Caki2 (cell line): ENCODE data around the gene FAM234B. TPM values are rescaled to one million over a fixed set of nuclear protein-coding genes. Genes with fewer than 3 reads are reported as not detected.

Experiments
- DNase-seq: peaks from one replicate; pipeline ENCODE4 v3.0.0-alpha.2; 2015; ENCODE audit warnings: low read depth
- in situ Hi-C: cut with HindIII; loops from 2 replicates; pipeline ENCODE4 v1.10.0; 2016; ENCODE audit warnings: low sequenced_read_pairs, low pct_unique_long_range_greater_than_20kb, mixed read lengths
- total RNA-seq: library from RNA; depleted of rRNA; stranded (reverse); fragments of >200 nt; shearing (Covaris generic); gene quantifications from 2 replicates; pipeline ENCODE4 v1.2.3, GENCODE V29; 2014; ENCODE audit warnings: low replicate concordance; rRNA removed

The FAM234B gene
- total RNA-seq, 1 experiment from 2014 or later: 6.7 TPM

DNA sequence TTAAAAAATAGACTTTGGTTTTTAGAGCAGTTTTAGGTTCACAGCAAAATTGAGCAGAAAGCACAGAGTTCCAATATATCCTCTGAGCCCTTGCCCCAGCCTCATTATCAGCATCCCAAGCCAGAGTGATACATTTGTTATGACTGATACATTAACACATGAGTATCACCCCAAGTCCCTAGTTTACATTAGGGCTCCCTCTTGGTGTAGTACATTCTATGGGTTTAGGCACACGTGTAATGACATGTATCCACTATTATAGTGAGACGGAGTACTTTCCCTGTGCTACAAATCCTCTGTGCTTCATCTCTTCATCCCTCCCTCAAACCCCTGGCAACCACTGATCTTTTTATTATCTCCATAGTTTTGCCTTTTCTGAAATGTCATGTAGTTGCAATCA, 81.8 kb downstream of the FAM234B start:
- in situ Hi-C loops: no loop called here
- DNase-seq: no peak

DNA sequence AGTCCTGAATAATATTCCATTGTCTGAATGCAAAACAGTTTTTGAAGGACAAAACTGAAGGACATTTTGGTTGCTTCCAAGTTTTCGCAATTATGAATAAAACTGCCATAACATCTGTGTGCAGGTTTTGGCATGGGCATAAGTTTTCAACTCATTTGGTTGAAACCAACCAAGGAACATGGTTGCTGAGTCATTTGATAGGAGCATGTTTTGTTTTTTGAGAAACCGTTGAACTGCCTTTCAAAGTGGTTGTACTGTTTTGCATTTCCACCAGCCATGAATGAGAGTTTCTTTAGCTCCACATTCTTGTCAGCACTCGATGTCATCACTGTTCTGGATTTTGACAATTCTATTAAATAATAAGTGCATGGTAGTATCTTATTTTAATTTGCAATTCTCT, 82.3 kb downstream of the FAM234B start:
- no peak for DNase-seq
- in situ Hi-C loops: no loop called here

DNA sequence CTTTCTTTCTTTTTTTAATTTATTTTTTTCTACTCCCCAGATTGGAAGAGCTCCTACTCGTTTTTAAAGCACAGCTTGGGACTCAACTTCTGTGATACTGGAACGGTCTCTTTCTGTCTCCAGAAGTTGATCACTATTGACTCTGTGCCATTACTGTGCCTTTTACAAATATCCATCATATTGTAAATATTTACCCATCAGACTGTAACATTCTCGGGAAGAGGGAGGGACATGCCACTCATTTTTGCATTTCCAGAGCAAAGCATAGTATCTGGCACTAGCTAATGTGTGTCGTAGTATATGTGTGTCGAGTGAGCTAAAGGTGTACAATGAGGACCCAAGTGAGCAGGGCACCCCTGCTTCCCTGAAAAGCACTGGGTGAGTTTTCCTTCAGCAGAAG, 83.3 kb downstream of the FAM234B start:
- no peak for DNase-seq
- in situ Hi-C loops: no loop called here

DNA sequence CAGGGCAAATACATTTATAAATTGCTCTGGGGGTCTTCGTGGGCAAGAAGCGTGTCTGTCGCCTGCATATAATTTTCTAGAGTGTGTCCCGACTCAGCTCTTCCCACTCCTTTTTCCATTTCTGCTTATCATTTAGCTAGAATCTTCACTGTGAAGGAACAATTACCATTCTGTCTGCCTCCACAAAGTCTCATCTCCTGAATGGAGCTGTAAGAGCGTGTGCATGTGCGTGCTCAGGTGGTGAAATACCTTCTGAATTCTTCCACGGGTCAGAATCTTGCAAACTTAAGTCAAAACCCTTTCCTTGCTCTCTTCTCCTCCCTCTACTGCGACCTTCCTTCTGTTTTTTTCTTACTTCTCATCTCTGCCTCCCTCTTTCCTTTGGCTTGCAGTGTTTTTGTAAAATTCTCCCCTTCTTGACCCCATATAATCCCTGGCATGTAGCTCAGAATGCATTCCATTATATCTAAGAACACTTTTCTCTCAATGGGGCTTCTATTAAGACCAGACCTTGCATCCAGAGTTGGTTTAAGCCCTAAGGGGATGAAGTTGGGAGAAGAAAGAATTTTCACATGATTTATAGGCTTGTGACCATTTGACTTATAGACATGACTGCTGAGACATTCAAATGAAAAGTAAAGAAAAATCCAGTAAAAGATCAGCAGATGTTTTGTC, 84.2 kb downstream of the FAM234B start:
- in situ Hi-C loops: no loop called here
- DNase-seq: no peak

DNA sequence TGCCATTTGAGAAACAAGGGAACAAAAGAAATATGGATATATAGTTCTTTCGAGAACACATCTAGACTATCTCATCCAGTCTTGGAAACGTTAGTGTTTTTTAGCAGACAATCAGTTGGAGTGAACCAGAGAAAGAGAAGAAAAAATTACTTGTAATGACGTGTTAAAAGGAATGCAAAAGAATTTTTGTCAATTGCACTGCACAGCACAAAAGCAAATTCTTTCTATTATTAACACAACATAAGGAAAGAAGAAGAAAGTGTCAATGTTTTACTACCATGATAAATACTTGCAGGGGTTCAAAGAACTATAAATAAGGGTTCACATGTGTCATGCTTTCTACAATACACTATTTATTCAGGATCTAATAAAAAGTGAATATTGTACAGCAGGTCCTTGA, 86.8 kb downstream of the FAM234B start:
- in situ Hi-C loops: no loop called here
- no peak for DNase-seq

Other genes starting within 250 kb of the FAM234B start
- gene DDX47, start 231.0 kb upstream of the FAM234B start, total RNA-seq: 71.9 and 114 TPM in 2 replicates
- 53.4 and 77.9 TPM in 2 replicates for gene GPRC5A, start 152.8 kb upstream of the FAM234B start, total RNA-seq
- gene GPRC5D, start 92.2 kb upstream of the FAM234B start, total RNA-seq: not detected in 2 replicates
- gene HEBP1, start 44.1 kb upstream of the FAM234B start, total RNA-seq: 2.1 and 6.4 TPM in 2 replicates
- gene GSG1, start 59.3 kb downstream of the FAM234B start, total RNA-seq: not detected in 2 replicates
- gene EMP1, start 152.3 kb downstream of the FAM234B start, total RNA-seq: 7.8 and 17.2 TPM in 2 replicates